Measurements from ENCODE around the gene ZNF778.
"Not testable (repeated sequence)": the region's sequence is repeated elsewhere in the genome, so short reads cannot be mapped to it uniquely, and the experiment has no call there.

The ZNF778 gene

GRCh38 chr16:89216315-89217137 is 977 bp upstream of the ZNF778 start:
- peak; percentile 72 for DNase-seq (ENCODE audit: low read depth in 2 of 2)

GRCh38 chr16:89217138-89217387 is 440 bp upstream of the ZNF778 start:
- DNase-seq (ENCODE audit: low read depth in 2 of 2) = no peak

GRCh38 chr16:89219365-89219764 is 1.9 kb downstream of the ZNF778 start:
- no peak for DNase-seq (ENCODE audit: low read depth in 2 of 2)

- no peak for DNase-seq (ENCODE audit: low read depth in 2 of 2)
Measured at GRCh38 chr16:89221604-89222003, 4.1 kb downstream of the ZNF778 start.

DNA sequence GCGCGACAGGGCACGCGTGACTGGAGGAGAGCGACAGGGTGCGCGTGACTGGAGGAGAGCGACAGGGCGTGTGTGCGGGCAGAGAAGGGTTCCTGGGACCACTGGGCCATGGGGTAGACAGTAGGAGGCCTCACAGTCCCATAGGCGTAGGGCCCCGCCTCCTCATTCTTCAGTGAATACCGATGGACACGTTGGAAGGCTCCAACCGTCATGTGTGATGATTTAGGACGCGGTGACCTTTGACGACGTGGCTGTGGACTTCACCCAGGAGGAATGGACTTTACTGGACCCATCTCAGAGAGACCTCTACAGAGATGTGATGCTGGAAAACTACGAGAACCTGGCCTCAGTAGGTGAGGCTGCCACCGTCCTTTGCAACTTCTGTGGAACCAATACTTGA is 5.4 kb downstream of the ZNF778 start:
- no peak for DNase-seq (ENCODE audit: low read depth in 2 of 2)

GRCh38 chr16:89224665-89225064 is 7.2 kb downstream of the ZNF778 start:
- DNase-seq (ENCODE audit: low read depth in 2 of 2) = no peak

GRCh38 chr16:89230255-89230654 is 12.8 kb downstream of the ZNF778 start:
- no peak for DNase-seq (ENCODE audit: low read depth in 2 of 2)

- DNase-seq (ENCODE audit: low read depth in 2 of 2) = no peak
Measured at GRCh38 chr16:89232107-89232506, 14.6 kb downstream of the ZNF778 start.

- DNase-seq (ENCODE audit: low read depth in 2 of 2) = no peak
Measured at GRCh38 chr16:89233678-89234490, 16.4 kb downstream of the ZNF778 start.

DNA sequence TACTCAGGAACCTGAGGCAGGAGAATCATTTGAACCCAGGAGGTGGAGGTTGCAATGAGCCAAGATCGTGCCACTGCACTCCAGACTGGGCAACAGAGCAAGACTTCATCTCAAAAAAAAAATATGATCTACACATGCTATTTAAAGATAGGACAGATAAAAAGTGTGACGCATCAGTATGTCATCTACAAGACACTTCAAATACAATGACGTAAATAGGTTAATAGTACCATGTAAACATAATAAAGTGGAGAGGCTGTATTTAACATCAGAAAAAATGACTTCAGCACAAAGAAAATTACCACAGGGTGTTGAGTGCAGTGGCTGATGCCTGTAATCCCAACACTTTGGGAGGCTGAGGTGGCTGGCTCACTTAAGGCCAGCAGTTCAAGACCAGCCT is 20.2 kb downstream of the ZNF778 start:
- no peak for DNase-seq (ENCODE audit: low read depth in 2 of 2)

DNA sequence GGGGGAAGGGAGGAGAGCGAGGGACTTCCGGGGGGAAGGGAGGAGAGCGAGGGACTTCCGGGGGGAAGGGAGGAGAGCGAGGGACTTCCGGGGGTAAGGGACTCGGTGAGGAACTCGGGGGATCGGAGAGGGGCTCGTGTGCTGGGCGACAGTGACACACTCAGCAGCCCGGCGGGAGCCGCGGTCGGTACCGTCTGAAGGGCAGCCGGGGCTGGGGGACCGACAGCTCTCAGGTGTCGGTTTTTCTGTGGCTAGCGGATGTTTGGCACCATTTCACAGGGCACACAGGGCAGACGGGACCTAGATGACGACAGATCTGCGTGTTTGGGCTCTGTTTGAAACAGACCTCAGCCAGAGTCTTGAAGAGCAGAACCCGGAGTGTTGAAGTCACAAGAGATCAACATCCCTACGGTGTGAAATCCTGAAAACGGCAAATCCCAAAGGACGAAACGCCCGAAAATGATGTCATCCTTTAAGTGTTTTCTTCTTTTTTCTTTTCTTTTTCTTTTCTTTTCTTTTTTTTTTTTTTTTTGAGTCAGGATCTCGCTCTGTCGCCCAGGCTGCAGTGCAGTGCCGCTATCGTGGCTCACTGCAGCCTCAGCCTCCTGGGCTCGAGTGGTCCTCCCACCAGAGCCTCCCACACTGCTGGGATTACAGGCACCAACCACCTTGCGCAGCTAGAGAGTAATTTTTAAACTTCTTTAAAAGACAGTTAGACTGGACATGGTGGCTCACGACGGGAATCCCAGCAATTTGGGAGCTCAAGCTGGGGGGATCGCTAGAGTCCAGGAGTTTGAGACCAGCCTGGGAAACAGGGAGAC is 23.9 kb downstream of the ZNF778 start:
- DNase-seq (ENCODE audit: low read depth in 2 of 2) = peak; percentile 44 to 57

GRCh38 chr16:89242795-89243200 is 25.3 kb downstream of the ZNF778 start:
- no peak for DNase-seq (ENCODE audit: low read depth in 2 of 2)

DNA sequence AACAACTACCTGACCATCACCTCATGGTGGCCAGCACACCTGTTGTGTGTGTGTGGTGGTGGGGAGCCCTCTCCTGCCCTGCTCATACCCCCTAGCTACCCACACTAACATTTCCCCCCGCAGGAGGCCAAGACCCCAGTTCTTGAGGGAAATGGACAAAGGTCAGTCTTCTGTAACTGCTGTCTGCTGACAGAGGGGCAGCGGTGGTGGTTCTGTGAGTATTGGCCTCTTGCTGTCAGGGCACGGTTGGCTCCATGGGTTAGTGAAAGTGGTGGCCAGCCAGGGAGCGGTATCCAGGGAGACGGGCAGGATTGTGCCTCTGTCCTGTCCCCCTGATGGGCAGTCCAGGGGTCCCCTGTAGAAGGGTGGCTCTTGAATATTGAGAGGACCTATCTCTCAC is 26.2 kb downstream of the ZNF778 start:
- DNase-seq (ENCODE audit: low read depth in 2 of 2) = no peak

DNA sequence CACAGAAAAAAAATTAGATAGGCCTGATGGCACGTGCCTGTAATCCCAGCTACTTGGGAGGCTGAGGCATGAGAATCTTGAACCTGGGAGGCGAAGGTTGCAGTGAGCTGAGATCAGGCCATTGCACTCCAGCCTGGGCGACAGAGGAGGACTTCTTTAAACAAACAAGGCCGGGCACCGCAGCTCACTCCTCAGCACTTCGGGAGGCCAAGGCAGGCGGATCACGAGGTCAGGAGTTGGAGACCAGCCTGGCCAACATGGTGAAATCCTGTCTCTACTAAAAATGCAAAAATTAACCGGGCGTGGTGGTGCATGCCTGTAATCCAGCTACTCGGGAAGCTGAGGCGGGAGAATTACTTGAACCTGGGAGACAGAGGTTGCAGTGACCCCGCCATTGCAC is 26.8 kb downstream of the ZNF778 start:
- DNase-seq (ENCODE audit: low read depth in 2 of 2) = not testable (repeated sequence)

GRCh38 chr16:89244754-89245153 is 27.3 kb downstream of the ZNF778 start:
- DNase-seq (ENCODE audit: low read depth in 2 of 2) = no peak

DNA sequence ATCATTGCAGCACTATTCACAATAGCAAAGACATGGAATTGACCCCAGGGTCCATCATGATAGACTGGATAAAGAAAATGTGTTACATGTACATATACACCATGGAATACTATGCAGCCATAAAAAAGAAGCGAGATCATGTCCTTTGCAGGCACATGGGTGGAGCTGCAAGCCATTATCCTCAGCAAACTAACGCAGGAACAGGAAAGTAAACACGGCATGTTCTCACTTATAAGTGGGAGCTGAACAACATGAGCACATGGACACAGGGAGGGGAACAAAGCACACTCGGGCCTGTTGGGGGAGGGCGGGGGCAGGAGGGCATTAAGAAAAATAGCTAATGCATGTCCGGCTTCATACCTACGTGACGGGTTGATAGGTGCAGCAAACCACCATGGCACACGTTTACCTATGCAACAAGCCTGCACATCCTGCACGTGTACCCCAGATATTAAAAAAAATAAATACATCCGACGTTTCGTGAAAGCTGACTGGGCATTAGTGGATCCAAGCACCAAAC is 28.9 kb downstream of the ZNF778 start:
- no peak for DNase-seq (ENCODE audit: low read depth in 2 of 2)

GRCh38 chr16:89246903-89247733 is 29.6 kb downstream of the ZNF778 start:
- peak; percentile 96 to 97 for DNase-seq (ENCODE audit: low read depth in 2 of 2)

DNA sequence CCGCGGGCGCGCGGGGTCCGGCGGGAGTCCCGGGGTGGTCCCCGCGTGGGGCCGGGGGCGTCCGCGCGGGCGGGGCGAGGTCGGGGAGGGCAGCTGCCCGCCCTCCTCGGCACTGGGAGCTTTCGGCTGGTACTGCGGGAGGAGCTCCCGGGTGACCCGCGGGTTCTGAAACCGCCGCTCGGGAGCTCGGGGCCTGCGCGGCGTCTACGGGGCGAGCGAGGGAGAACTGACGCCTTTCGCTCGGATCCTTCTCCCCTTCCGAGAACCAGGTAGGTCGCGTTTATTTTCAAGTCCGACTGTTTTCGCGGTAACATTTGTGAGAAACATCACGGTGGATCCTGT is 30.2 kb downstream of the ZNF778 start:
- not testable (repeated sequence) for DNase-seq (ENCODE audit: low read depth in 2 of 2)

DNA sequence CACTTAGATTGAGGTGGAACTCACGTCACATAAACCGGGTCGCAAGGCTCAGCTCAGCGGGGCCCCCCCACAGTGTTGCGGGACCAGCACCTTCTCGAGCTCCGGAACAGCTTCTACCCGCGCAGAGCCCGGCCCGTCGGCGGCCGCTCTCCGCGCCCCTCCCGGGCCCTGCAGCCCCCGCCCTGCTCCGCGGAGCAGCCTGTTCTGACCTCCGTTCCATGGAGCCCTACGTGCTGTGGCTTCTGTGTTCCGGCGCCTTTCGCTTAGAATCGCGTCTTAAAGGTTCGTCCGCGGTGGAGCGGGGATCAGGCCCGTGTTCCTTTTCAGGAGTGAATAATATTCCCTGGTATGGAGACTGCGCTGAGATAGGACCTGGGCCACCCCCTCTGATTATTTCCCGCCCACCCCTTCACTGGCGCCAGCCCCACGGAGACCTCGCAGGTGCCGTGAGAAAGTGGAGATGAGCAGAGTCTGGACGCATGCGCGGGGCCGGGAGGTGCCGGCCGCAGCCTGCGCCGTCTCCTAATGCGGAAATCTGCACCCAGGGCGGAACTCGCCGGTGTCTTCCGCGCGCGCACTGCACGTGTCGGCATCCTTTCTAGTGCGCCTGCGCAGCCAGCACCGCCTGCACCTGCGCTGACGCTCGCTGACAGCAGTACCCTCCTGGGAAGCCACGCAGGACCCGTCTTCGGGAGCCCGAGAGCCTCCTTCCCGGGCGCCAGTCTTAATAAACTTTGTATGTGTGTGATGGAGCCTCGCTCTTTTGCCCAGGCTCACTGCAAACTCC is 30.9 kb downstream of the ZNF778 start:
- no peak for DNase-seq (ENCODE audit: low read depth in 2 of 2)

DNA sequence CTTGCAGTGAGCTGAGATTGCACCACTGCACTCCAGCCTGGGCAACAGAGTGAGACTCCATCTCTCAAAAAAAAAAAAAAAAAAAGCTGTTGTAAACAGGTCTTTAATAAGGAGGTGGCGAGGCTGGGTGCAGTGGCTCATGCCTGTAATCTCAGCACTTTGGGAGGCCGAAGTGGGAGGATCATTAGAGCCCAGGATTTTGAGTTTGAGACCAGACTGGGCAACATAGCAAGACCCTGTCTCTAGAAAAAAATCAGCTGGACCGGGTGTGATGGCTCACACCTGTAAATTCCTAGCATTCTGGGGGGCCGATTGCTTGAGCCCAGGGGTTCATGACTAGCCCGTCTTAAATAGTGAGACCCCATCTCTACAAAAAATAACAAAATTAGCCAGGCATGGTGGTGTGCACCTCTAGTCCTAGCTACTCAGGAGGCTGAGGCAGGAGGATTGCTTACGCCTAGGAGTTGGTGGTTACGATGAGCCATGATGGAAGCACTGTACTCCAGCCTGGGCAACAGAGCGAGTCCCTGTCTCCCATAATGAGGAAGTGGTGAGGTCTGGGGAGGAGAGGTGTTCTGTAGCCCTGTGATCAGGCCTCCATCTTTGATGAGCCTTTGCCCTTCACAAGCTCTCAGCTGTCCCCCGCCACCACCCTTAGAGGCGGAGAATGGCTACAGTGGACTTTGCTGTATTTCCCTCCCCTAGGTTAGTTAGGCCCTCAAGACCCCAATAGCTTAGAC is 36.2 kb downstream of the ZNF778 start:
- DNase-seq (ENCODE audit: low read depth in 2 of 2) = no peak

Measured in stimulated activated CD8-positive, alpha-beta memory T cell treated with anti-CD3 and anti-CD28 coated beads, Interleukin-2, amount 100 ng/mL, for 1 hour (primary cell).